Activated CD8-positive, alpha-beta T cell treated with anti-CD3 and anti-CD28 coated beads, Interleukin-2, amount 10 ng/mL, durations not matched to agents 7 days and 5 days (primary cell): ENCODE measurements around the gene SARM1. TPM values are rescaled to one million over a fixed set of nuclear protein-coding genes. Genes with fewer than 3 reads are reported as not detected.
A peak's percentile ranks its signal among the peaks of the same experiment; 100 is the strongest.

Source experiments
- ATAC-seq: fragments of 150-1000 bp; cut with Tn5 transposase; one replicate; pipeline ENCODE4 v1.10.0; 2021; ENCODE audit warnings: moderate library complexity
- CTCF ChIA-PET: fragments of 350-600 bp; sonication (Branson Sonifier 250); formaldehyde crosslinking; loops from one replicate; lab custom pipeline; 2021; ENCODE audit warnings: antibody characterized with exemption; lab: Charles Lee
- POLR2A ChIA-PET: fragments of 350-600 bp; sonication (Branson Sonifier 250); formaldehyde crosslinking; loops from one replicate; lab custom pipeline; 2021; ENCODE audit warnings: antibody characterized with exemption; lab: Charles Lee
- DNase-seq: peaks from one replicate; pipeline ENCODE4 v3.0.0-alpha.2; 2020
- H3K27ac Mint-ChIP-seq: one replicate; pipeline ENCODE4 v1.8.0; 2021; ENCODE audit warnings: mild to moderate bottlenecking, mixed read lengths
- H3K27me3 Mint-ChIP-seq: one replicate; pipeline ENCODE4 v1.8.0; 2021; ENCODE audit warnings: low read depth, mixed read lengths
- H3K36me3 Mint-ChIP-seq: one replicate; pipeline ENCODE4 v1.8.0; 2021; ENCODE audit warnings: low read depth, mixed read lengths
- H3K4me1 Mint-ChIP-seq: one replicate; pipeline ENCODE4 v1.8.0; 2021; ENCODE audit warnings: low read depth, mixed read lengths
- H3K4me3 Mint-ChIP-seq: one replicate; pipeline ENCODE4 v1.8.0; 2021; ENCODE audit warnings: mild to moderate bottlenecking, mixed read lengths
- H3K9me3 Mint-ChIP-seq: one replicate; pipeline ENCODE4 v1.8.0; 2022; ENCODE audit warnings: mixed read lengths; ENCODE audit not compliant: insufficient read depth
- total RNA-seq, 2 experiments: library from RNA; stranded (reverse); gene quantifications; one replicate each; pipeline ENCODE4 v1.2.3, GENCODE V29; 2021

Gene SARM1
- total RNA-seq, 2 experiments from 2014 or later = 16.2 to 20.0 TPM

- Mint-ChIP-seq H3K9me3 (no peaks in the 10 kb centered on the region), H3K4me3 (no peak overlapping the region), H3K27me3 (no peaks in the 10 kb centered on the region), H3K36me3 (peaks cover 4% of the 10 kb centered on the region), H3K27ac (no peak overlapping the region), H3K4me1 (peaks cover 21% of the 10 kb centered on the region)
- DNase-seq = no peak
- ATAC-seq = no peak
- ChIA-PET CTCF (interaction anchor here (1.5 kb wide), 1 partner anchor 10 kb away, joined by 6 read pairs; no protein-coding TSS in a partner anchor), POLR2A (interaction anchor here (1.7 to 7.4 kb wide), 2 partner anchors 12 to 33 kb away, joined by 5 to 45 read pairs; partner anchors contain the start of genes IFT20, POLDIP2 and TNFAIP1)
These were observed 2.4 kb upstream of the SARM1 start for GRCh38 chr17:28368915-28369683.

GRCh38 chr17:28369684-28370034, 1.8 kb upstream of the SARM1 start:
- DNase-seq (no peak), ATAC-seq (no peak)
- peaks cover 21% of the 10 kb centered on the region for H3K4me1 Mint-ChIP-seq
- no peaks in the 10 kb centered on the region for H3K27me3 Mint-ChIP-seq
- ChIA-PET CTCF (interaction anchor here (1.2 to 1.7 kb wide), 2 partner anchors 14 to 179 kb away, joined by 4 read pairs; no protein-coding TSS in a partner anchor), POLR2A (interaction anchor here (1.7 to 7.4 kb wide), 2 partner anchors 12 to 34 kb away, joined by 5 to 45 read pairs; partner anchors contain the start of genes IFT20, POLDIP2 and TNFAIP1)
- H3K9me3 Mint-ChIP-seq = no peaks in the 10 kb centered on the region
- no peak overlapping the region for H3K27ac Mint-ChIP-seq
- H3K4me3 Mint-ChIP-seq = no peak overlapping the region
- peaks cover 4% of the 10 kb centered on the region for H3K36me3 Mint-ChIP-seq

GRCh38 chr17:28370035-28370743, 1.3 kb upstream of the SARM1 start, which contains the start of gene VTN:
Gene VTN, minus strand, starts transcription at chr17:28370307. Its CDS starts 104 bp downstream, at chr17:28370203.
- Mint-ChIP-seq H3K36me3 (peaks cover 4% of the 10 kb centered on the region), H3K4me3 (peak within 1 kb of the TSS; percentile 87), H3K4me1 (peaks cover 21% of the 10 kb centered on the region), H3K9me3 (no peaks in the 10 kb centered on the region), H3K27me3 (no peaks in the 10 kb centered on the region), H3K27ac (peak within 1 kb of the TSS; percentile 85)
- ChIA-PET POLR2A (interaction anchor here (1.7 to 7.4 kb wide), 2 partner anchors 13 to 34 kb away, joined by 5 to 45 read pairs; partner anchors contain the start of genes IFT20, POLDIP2 and TNFAIP1), CTCF (interaction anchor here (0.6 to 1.7 kb wide), 3 partner anchors 14 to 179 kb away, joined by 3 to 4 read pairs (median 4); no protein-coding TSS in a partner anchor)
- no peak for ATAC-seq
- no peak for DNase-seq

DNA sequence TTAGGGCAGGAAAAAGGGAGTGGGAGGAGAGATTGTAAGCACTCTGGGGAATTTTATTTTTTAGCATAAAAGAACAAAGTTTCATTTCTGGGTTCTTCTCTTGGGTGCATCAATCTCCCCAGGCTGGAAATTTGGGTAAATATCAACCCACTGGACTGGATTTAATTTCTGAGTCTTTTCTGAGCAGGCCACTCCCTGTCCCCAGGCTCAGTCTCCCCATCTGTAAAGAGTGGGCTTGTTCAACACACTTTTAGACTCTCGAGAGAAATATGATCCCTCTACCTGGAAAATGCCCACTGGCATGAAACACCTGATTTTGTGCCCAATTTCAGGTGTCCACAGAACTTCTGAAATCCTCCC, 770 bp upstream of the SARM1 start:
- peaks cover 4% of the 10 kb centered on the region for H3K36me3 Mint-ChIP-seq
- CTCF ChIA-PET = interaction anchor here (0.6 to 1.7 kb wide), 3 partner anchors 13 to 178 kb away, joined by 3 to 4 read pairs (median 4); no protein-coding TSS in a partner anchor
- peak overlapping the region; percentile 87 for H3K4me3 Mint-ChIP-seq

DNA sequence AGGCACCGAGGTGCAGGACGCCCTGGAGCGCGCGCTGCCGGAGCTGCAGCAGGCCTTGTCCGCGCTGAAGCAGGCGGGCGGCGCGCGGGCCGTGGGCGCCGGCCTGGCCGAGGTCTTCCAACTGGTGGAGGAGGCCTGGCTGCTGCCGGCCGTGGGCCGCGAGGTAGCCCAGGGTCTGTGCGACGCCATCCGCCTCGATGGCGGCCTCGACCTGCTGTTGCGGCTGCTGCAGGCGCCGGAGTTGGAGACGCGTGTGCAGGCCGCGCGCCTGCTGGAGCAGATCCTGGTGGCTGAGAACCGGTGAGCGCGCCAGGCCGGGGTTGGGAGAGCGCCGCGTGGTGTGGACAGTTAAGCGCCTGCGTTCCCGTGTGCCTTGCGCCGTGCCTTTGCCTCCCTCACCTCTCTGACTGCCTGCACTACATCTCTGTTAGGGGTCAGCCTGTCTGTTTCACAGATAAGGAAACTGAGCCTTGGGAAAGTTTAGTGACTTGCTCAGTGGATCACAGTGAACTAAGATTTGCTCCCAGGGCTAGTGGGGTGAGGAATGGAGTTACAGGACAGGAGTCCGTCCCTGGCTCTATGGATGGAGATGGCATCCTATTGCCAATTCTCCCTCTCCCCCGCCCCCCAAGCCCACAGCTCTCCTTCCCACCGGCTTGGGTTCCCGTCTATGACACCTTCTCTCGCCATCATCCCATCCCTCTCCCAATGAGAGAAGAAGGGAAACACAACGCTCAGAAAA, 880 bp downstream of the SARM1 start:
- Mint-ChIP-seq H3K36me3 (peaks cover 4% of the 10 kb centered on the region), H3K4me1 (peaks cover 21% of the 10 kb centered on the region), H3K27ac (peak overlapping the region; percentile 52), H3K27me3 (no peaks in the 10 kb centered on the region), H3K9me3 (no peaks in the 10 kb centered on the region), H3K4me3 (peak overlapping the region; percentile 75)
- ChIA-PET POLR2A (interaction anchor here (1.2 to 7.4 kb wide), 3 partner anchors 12 to 60 kb away, joined by 3 to 45 read pairs (median 20); partner anchors contain the start of gene POLDIP2), CTCF (no interaction called here)
- DNase-seq (no peak), ATAC-seq (no peak)

More for the DNA sequence above, 770 bp upstream of the SARM1 start:
- DNase-seq (no peak), ATAC-seq (no peak)
- POLR2A ChIA-PET = interaction anchor here (1.7 to 7.4 kb wide), 2 partner anchors 13 to 35 kb away, joined by 5 to 45 read pairs; partner anchors contain the start of genes IFT20, POLDIP2 and TNFAIP1
- no peaks in the 10 kb centered on the region for H3K9me3 Mint-ChIP-seq
- peaks cover 21% of the 10 kb centered on the region for H3K4me1 Mint-ChIP-seq
- no peak overlapping the region for H3K27ac Mint-ChIP-seq
- no peaks in the 10 kb centered on the region for H3K27me3 Mint-ChIP-seq

DNA sequence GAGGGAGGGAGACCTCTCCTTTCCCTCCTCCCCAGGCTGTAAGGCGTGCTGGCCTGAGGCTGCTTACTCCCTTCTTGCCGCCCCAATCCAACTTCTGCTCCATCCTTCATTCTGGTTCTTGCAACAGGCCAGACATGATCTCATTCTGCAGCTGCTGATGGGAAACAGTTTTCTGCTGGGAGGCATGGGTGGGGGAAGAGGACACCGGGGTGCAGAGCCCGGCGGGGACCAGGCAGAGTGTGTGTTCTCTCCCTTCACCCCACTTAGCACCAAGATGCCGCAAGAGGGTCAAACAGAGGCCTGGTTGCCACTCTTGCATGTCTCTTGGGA, 1.4 kb downstream of the SARM1 start:
- POLR2A ChIA-PET = interaction anchor here (3.0 to 7.4 kb wide), 2 partner anchors 11 to 16 kb away, joined by 20 to 45 read pairs; partner anchors contain the start of gene POLDIP2
- ATAC-seq (no peak), DNase-seq (no peak)
- no peaks in the 10 kb centered on the region for H3K9me3 Mint-ChIP-seq
- H3K36me3 Mint-ChIP-seq = peaks cover 4% of the 10 kb centered on the region
- CTCF ChIA-PET = no interaction called here
- peak overlapping the region; percentile 75 for H3K4me3 Mint-ChIP-seq
- H3K27ac Mint-ChIP-seq = peak overlapping the region; percentile 52
- H3K27me3 Mint-ChIP-seq = no peaks in the 10 kb centered on the region
- peaks cover 21% of the 10 kb centered on the region for H3K4me1 Mint-ChIP-seq

- CTCF ChIA-PET = interaction anchor here (2.5 kb wide), 1 partner anchor 37 kb away, joined by 7 read pairs; no protein-coding TSS in a partner anchor
- Mint-ChIP-seq H3K36me3 (peaks cover 7% of the 10 kb centered on the region), H3K4me3 (no peak overlapping the region), H3K9me3 (no peaks in the 10 kb centered on the region), H3K27me3 (peaks cover 6% of the 10 kb centered on the region), H3K4me1 (peaks cover 23% of the 10 kb centered on the region), H3K27ac (no peak overlapping the region)
- DNase-seq (no peak), ATAC-seq (no peak)
- POLR2A ChIA-PET = interaction anchor here (2.2 kb wide), 1 partner anchor 44 kb away, joined by 6 read pairs; the partner anchor contains the start of genes IFT20 and TNFAIP1
These were observed 8.6 kb downstream of the SARM1 start for GRCh38 chr17:28379814-28380801.

DNA sequence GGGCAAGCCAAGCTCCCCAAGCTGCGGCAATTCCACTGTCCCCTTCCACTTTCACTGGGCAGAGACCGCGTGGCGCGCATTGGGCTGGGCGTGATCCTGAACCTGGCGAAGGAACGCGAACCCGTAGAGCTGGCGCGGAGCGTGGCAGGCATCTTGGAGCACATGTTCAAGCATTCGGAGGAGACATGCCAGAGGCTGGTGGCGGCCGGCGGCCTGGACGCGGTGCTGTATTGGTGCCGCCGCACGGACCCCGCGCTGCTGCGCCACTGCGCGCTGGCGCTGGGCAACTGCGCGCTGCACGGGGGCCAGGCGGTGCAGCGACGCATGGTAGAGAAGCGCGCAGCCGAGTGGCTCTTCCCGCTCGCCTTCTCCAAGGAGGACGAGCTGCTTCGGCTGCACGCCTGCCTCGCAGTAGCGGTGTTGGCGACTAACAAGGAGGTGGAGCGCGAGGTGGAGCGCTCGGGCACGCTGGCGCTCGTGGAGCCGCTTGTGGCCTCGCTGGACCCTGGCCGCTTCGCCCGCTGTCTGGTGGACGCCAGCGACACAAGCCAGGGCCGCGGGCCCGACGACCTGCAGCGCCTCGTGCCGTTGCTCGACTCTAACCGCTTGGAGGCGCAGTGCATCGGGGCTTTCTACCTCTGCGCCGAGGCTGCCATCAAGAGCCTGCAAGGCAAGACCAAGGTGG, 9.8 kb downstream of the SARM1 start:
- Mint-ChIP-seq H3K27ac (no peak overlapping the region), H3K9me3 (no peaks in the 10 kb centered on the region), H3K4me1 (peaks cover 28% of the 10 kb centered on the region), H3K36me3 (peaks cover 7% of the 10 kb centered on the region), H3K4me3 (no peak overlapping the region), H3K27me3 (peaks cover 6% of the 10 kb centered on the region)
- ATAC-seq (no peak), DNase-seq (peak; percentile 49)
- POLR2A ChIA-PET = interaction anchor here (2.2 kb wide), 1 partner anchor 46 kb away, joined by 6 read pairs; the partner anchor contains the start of genes IFT20 and TNFAIP1
- CTCF ChIA-PET = interaction anchor here (2.5 kb wide), 1 partner anchor 36 kb away, joined by 7 read pairs; no protein-coding TSS in a partner anchor

DNA sequence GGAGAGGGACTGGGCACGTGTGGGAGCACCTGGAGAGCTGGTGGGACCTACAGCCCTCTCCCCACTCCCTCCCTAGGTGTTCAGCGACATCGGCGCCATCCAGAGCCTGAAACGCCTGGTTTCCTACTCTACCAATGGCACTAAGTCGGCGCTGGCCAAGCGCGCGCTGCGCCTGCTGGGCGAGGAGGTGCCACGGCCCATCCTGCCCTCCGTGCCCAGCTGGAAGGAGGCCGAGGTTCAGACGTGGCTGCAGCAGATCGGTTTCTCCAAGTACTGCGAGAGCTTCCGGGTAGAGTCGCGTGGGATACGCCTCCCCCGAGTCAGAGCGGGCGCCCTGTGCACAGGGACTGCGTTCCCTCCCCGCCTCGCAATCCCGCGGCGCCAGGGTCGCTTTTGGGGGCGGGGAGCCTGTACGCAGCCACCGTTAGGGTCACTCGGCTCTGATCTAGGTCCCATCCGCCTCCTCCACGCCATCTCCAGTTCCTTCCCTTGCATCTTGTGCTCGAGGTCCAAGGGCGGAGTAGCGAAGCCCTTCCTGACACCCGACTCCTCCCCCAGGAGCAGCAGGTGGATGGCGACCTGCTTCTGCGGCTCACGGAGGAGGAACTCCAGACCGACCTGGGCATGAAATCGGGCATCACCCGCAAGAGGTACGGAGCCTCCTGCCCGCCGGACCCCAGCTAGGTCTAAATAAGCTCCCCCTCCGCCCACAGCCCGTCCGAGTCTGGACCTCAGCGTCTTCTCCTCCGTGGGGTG, 13.0 kb downstream of the SARM1 start:
- peak overlapping the region; percentile 82 for H3K27ac Mint-ChIP-seq
- ChIA-PET POLR2A (interaction anchor here (0.6 to 2.1 kb wide), 11 partner anchors 9 to 1070 kb away, joined by 3 to 20 read pairs (median 4); partner anchors contain the start of genes IFT20, SARM1 and TNFAIP1), CTCF (interaction anchor here (0.8 to 5.0 kb wide), 6 partner anchors 14 to 165 kb away, joined by 3 to 23 read pairs (median 4); partner anchors contain the start of genes IFT20, POLDIP2, TNFAIP1 and VTN)
- H3K4me3 Mint-ChIP-seq = peak overlapping the region; percentile 83
- peak; percentile 84 for DNase-seq
- peak; percentile 94 for ATAC-seq
- peaks cover 12% of the 10 kb centered on the region for H3K36me3 Mint-ChIP-seq
- no peaks in the 10 kb centered on the region for H3K9me3 Mint-ChIP-seq
- H3K27me3 Mint-ChIP-seq = peaks cover 6% of the 10 kb centered on the region
- H3K4me1 Mint-ChIP-seq = peaks cover 23% of the 10 kb centered on the region
